IPS-15b (cell line): ENCODE results near the gene FAM180A.

Experiments used
- H3K27me3 ChIP-seq: one replicate; pipeline ENCODE4 v1.6.1; 2013; ENCODE audit warnings: low read length; ENCODE audit not compliant: control insufficient read depth, insufficient read depth
- H3K36me3 ChIP-seq: one replicate; pipeline ENCODE4 v1.6.1; 2013; ENCODE audit warnings: low read length; ENCODE audit not compliant: control insufficient read depth, insufficient read depth
- H3K4me1 ChIP-seq: one replicate; pipeline ENCODE4 v1.6.1; 2013; ENCODE audit warnings: mild to moderate bottlenecking, low read length; ENCODE audit not compliant: control insufficient read depth, insufficient read depth
- H3K4me3 ChIP-seq: one replicate; pipeline ENCODE4 v1.5.1; 2013; ENCODE audit warnings: low read depth, low read length
- H3K9ac ChIP-seq: one replicate; pipeline ENCODE4 v1.6.1; 2013; ENCODE audit warnings: low read depth, mild to moderate bottlenecking, low read length
- H3K9me3 ChIP-seq: one replicate; pipeline ENCODE4 v1.6.1; 2013; ENCODE audit warnings: mild to moderate bottlenecking, low read length; ENCODE audit not compliant: control insufficient read depth, insufficient read depth

The FAM180A gene

DNA sequence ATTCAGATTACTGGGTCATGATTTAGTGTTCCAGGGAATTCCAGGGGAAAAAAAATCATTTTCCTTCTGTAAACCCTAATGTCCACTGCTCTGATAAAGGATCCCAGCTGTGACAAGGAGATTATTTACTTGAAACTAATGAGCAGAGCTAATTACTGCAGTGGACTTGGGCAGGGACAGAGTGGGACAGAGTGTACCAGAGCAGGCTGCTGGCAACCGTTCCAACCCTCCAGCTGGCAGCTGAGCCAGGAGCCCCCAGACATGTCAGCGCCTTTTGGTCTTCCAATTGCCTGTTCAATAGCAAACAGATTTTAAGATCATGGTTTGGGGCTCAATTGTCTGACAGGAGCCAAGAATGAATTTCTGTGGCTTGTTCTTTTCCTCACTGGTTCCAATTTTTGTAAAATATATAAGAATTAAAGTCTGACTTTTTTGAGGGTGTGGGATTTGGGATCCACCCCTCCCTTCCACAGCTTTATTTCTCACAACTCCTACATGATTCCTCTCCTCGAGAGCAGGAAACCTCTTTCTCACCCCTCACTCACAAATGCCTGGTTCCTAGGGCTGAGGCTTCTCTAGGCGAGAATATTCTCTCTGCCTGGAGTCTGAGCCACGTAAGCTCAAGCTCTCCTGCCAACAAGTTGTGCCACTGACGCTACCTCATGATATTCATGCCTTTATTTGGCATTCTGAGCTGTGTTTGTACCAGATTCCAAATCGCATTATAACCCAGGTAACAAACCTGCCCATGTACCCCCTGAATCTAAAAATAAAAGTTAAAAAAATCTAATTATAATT, 20.6 kb upstream of the FAM180A start:
- Histone ChIP-seq H3K27me3 (no peaks in the 10 kb centered on the region), H3K9me3 (no peaks in the 10 kb centered on the region), H3K9ac (no peak overlapping the region)

DNA sequence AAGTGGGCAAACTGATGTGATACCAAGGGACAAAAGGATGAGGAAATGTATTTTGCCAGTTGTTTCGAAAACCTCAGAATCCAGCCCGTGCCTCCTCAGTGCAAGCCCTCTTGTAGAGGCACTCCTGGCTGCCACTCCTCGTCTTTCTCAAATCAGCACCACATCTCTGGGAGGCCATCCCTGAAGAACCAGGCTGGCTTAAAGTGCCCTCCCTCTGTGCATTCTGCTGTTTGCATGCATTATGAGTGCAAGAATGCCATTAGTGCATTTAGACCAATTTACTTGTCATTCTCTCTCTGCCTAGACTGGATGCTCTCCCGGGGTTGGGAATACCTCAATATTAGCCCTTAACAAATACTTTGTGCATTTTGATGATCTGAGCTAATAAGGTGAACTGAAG, 19.9 kb upstream of the FAM180A start:
- Histone ChIP-seq H3K4me3 (no peak overlapping the region), H3K9ac (no peak overlapping the region), H3K36me3 (no peaks in the 10 kb centered on the region), H3K4me1 (peaks cover 4% of the 10 kb centered on the region), H3K9me3 (no peaks in the 10 kb centered on the region), H3K27me3 (no peaks in the 10 kb centered on the region)

More for the DNA sequence above, 20.6 kb upstream of the FAM180A start:
- Histone ChIP-seq H3K4me3 (no peak overlapping the region), H3K4me1 (peaks cover 5% of the 10 kb centered on the region), H3K36me3 (no peaks in the 10 kb centered on the region)

DNA sequence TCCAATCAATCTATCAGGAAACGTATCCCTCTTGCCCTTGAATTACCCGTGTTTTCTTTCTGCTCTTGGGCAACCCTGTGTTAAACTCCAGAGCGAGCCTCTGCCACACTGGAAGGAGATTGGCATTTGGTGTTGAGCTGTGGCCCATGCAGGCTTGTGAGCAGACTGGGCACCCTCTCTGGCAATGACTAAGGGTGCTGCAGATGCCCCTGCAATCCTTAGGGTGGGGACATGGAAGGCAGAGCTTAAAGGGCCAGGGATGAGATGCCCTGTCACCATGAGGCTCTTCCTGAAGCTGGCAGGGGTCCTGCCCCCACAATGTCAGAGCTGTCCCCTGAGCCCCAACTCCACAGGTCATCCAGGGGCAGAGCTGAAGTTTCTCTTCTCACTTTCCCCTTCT, 19.5 kb upstream of the FAM180A start:
- Histone ChIP-seq H3K36me3 (no peaks in the 10 kb centered on the region), H3K4me1 (no peaks in the 10 kb centered on the region), H3K27me3 (no peaks in the 10 kb centered on the region), H3K9me3 (no peaks in the 10 kb centered on the region), H3K4me3 (no peak overlapping the region), H3K9ac (no peak overlapping the region)

DNA sequence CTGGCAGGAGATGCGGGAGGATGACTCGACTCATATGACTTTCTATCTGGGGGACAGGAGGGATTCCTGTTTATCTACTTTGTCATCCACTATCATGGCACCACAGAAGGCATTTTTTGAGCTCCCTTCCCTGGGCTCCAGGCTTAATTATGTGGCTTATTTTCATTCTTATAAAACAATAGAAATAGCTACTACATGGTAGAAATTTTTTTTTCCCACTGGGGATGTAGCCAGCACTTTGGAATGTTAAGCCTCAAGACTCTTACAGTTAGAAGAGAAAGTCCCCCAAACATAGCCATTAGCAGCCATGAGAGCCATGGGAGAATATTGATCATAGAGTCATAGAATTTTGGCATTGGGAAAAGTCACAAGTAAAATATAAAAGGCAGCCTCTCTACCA, 14.6 kb upstream of the FAM180A start:
- Histone ChIP-seq H3K4me1 (no peaks in the 10 kb centered on the region), H3K27me3 (no peaks in the 10 kb centered on the region), H3K4me3 (no peak overlapping the region), H3K9ac (no peak overlapping the region), H3K36me3 (no peaks in the 10 kb centered on the region), H3K9me3 (no peaks in the 10 kb centered on the region)

DNA sequence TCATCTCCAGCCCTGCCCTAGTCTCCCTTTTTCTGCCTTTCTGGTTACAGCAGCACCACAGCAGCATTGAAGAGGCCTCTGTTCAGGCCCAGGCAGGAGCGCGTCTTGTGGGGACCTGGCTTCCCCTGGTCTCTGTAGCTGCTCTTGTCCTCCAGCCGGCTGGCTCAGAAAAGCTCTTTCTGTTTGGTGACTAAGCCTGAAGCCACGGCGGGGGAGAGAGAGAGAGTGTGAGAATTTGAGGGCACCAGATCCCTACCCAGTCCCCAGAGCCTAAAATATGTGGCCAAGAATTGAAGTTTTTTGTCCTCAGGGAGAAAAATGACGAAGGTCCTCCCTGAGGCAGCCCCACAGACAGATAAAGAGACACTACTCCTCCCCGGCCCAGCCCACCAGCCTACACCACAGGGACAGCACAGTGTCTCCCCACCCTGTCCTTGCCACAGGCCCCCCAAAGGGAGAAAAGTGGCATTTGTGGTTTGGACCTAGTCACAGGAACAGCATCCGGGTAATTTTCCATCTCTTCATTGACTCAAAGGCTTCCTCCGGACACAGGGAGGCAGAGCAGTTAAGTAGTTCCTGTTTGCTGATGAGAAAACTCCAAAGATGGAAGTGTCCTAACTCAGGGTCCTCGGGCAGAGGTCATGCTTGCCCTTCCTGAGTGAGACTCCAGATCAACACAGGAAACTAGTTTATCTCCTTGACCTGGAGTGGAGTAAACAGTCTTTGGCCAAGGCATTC, 13.3 kb upstream of the FAM180A start:
- no peaks in the 10 kb centered on the region for H3K9me3 ChIP-seq
- no peaks in the 10 kb centered on the region for H3K36me3 ChIP-seq
- H3K4me1 ChIP-seq = peaks cover 4% of the 10 kb centered on the region
- H3K9ac ChIP-seq = no peak overlapping the region
- no peak overlapping the region for H3K4me3 ChIP-seq
- H3K27me3 ChIP-seq = no peaks in the 10 kb centered on the region

DNA sequence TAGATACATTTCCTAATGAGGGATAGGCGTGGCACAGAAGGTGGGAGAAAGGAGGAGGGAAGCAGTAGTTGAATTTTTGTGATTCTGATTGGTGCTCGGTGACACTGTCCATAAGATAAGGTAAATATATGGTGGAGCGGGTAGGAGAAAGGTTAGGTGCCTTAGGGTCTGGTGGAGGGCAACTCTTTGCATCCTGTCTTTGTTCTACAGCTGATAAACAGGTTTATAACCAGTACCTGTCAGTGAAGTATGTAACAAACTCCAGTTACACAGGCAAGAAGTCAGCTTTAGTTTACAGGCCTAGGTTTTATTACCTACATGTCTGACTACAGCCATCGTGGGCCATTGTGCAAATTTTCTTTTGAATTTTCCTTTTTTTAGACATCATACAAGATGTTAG, 10.9 kb upstream of the FAM180A start:
- Histone ChIP-seq H3K4me3 (no peak overlapping the region), H3K36me3 (no peaks in the 10 kb centered on the region), H3K4me1 (peaks cover 4% of the 10 kb centered on the region), H3K9ac (no peak overlapping the region), H3K9me3 (no peaks in the 10 kb centered on the region), H3K27me3 (no peaks in the 10 kb centered on the region)

DNA sequence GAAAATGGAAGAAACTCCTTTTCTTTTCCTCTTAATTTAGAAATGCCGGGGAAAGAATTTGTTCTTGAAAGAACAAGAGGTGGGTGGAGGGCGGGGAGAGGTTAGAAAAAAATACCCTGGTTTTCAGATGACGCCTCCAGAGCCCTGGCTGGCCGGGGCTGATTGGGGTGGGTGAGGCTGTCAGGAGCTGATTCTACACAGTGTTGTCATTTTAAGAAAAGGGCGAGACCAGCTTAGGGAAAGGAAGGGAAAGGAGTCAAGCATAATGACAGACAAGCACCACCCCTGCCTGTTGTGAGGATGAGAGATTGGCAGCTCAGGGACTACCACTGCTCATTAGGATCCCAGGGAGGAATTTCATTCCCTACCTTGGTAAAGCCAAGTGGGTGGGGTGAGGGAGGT, 9.9 kb upstream of the FAM180A start:
- no peaks in the 10 kb centered on the region for H3K36me3 ChIP-seq
- peaks cover 4% of the 10 kb centered on the region for H3K4me1 ChIP-seq
- H3K27me3 ChIP-seq = no peaks in the 10 kb centered on the region
- H3K9ac ChIP-seq = no peak overlapping the region
- no peaks in the 10 kb centered on the region for H3K9me3 ChIP-seq
- no peak overlapping the region for H3K4me3 ChIP-seq

DNA sequence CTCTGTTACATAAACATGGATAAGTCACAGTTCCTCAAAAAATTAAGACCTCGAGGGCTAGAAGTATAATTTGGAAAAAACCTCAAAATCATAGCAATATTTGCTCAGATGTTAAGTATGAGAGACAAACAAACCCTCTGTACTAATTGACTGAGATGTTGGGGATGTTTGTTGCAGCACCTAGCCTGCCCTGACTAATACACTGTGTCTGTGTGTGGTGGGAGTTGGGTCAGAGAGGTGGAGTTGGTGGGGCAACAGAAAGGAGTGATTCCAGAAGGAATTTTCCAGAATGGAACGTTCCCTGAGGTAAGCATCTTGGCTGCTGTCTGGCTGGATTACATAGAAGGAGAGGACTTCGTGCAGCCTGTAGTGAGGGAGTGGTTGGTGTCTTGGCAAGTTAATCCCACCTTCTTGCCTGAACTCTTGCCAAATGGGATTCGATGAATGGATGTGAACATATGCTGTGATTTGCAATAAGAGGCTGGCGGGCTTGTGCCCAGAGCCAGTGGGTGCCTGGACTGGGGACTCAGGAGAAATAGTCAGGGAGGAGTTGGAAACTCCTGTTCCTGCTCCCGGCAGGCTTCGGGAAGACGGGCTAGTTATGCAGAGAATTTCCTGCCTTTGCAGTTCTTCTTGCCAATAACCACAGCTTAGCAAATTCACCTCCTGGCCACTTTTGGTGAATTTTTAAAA, 9.3 kb upstream of the FAM180A start:
- Histone ChIP-seq H3K9me3 (no peaks in the 10 kb centered on the region), H3K4me1 (peaks cover 4% of the 10 kb centered on the region), H3K36me3 (no peaks in the 10 kb centered on the region), H3K9ac (no peak overlapping the region), H3K27me3 (no peaks in the 10 kb centered on the region), H3K4me3 (no peak overlapping the region)

DNA sequence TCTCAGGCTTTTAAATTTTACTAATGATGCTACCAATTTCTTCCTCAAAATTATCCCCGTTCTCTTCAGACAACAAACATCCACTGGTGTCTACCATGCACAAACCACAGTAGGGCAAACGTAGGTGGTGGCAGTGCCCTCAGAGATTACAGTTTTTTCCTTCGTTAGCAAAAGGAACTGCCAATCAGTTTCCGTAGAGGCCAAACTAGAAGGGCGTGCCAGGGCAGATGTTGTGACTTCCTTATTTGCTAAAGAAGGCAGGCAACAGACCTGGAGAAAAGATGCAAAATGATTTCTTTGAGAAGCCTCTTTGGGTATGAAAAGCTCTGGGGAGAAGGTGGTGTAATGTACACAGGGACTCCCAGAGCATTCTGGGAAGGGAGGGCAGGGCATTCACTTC, 7.6 kb upstream of the FAM180A start:
- no peaks in the 10 kb centered on the region for H3K9me3 ChIP-seq
- H3K4me3 ChIP-seq = no peak overlapping the region
- H3K36me3 ChIP-seq = no peaks in the 10 kb centered on the region
- H3K9ac ChIP-seq = no peak overlapping the region
- peaks cover 4% of the 10 kb centered on the region for H3K4me1 ChIP-seq
- H3K27me3 ChIP-seq = no peaks in the 10 kb centered on the region

DNA sequence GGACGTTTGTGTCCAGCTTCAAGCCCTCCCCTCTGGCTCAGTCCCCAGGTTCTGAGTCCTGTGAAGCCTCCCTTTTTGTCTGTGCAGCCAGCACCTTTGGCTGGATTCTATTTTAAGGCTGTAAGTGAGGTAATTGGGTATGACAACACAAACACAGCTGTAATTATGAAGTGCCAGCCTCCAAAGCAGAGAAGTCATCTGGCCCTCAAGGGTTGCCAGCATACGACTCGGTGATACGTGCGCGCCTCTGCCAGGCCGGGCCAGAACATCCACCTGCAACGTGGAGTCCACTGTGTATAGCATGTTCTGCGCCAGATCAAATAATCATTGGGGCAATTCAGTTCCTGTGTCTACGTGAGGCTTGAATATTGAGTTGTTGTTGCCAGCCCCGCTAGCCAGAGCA, 6.7 kb upstream of the FAM180A start:
- Histone ChIP-seq H3K4me3 (no peak overlapping the region), H3K9ac (no peak overlapping the region), H3K27me3 (no peaks in the 10 kb centered on the region), H3K9me3 (no peaks in the 10 kb centered on the region), H3K4me1 (peaks cover 4% of the 10 kb centered on the region), H3K36me3 (no peaks in the 10 kb centered on the region)

DNA sequence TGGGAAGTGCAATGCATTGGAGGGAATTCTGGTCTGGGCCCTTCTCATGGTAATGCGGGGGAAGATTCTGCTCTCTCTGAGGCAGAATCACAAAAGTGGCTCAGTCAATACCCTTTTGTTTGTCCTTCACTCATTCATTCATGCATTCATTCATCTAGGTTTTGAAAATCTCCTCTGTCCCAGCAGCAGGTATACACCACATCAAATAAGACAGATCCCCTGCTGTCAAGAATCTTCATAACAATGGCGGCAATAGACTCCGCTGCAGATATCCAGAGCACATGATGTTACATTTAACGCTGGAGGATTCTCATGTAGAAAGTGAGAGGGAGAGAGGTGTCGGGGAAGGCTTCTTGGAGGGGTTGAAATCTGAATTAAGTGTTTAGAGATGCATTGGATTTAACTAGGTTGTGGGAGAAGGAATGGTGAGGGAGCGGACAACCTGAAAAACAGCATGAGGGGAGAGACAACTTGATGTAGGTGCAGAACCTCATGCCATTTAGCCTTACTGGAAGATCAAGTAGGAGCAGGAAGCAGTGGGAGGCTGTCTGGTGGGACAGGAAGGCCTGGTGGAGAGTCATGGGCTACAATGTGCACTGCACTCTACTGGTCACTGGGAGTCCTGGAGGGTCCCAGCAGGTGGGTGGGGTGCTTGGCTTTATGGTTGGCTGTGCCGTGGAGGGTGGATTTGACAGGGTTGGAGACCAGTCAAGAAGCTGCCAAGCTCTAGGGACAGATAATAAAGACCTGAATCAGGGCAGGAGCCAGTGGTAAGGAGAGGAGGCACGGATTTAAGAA, 5.2 kb upstream of the FAM180A start:
- Histone ChIP-seq H3K4me3 (no peak overlapping the region), H3K4me1 (peaks cover 4% of the 10 kb centered on the region), H3K9ac (no peak overlapping the region), H3K36me3 (no peaks in the 10 kb centered on the region), H3K27me3 (no peaks in the 10 kb centered on the region), H3K9me3 (no peaks in the 10 kb centered on the region)
